GM12864 (cell line): Measurements from ENCODE around the gene CLDN22.

ENCODE experiments used
- DNase-seq: peaks from one replicate; pipeline ENCODE4 v3.0.0-alpha.2; 2011; ENCODE audit warnings: low read depth
- H3K4me3 ChIP-seq: 2 replicates; pipeline ENCODE4 v1.5.1; 2011; ENCODE audit warnings: mild to moderate bottlenecking, low read depth, low read length, control low read depth
- CTCF ChIP-seq: IDR thresholded peaks from 2 replicates; pipeline ENCODE4 v1.5.1; 2011; ENCODE audit warnings: low read depth, mild to moderate bottlenecking, moderate library complexity, low read length, control low read depth, inconsistent platforms; ENCODE audit errors: missing control alignments

Gene CLDN22

GRCh38 chr4:183287677-183288076, 32.4 kb downstream of the CLDN22 start:
- no peak overlapping the region for H3K4me3 ChIP-seq
- no peak for DNase-seq
- no peak for TF ChIP-seq CTCF

GRCh38 chr4:183287309-183287659, 32.8 kb downstream of the CLDN22 start:
- no peak for DNase-seq
- no peak for TF ChIP-seq CTCF
- H3K4me3 ChIP-seq: no peak overlapping the region

GRCh38 chr4:183286590-183287308, 33.3 kb downstream of the CLDN22 start:
- no peak for TF ChIP-seq CTCF
- H3K4me3 ChIP-seq: no peak overlapping the region
- no peak for DNase-seq

GRCh38 chr4:183285886-183286285, 34.2 kb downstream of the CLDN22 start:
- no peak for TF ChIP-seq CTCF
- no peak overlapping the region for H3K4me3 ChIP-seq
- DNase-seq: no peak

- no peak for DNase-seq
- no peak overlapping the region for H3K4me3 ChIP-seq
- no peak for TF ChIP-seq CTCF
These were observed 35.1 kb downstream of the CLDN22 start for GRCh38 chr4:183284965-183285364.

- TF ChIP-seq CTCF: no peak
These were observed 35.8 kb downstream of the CLDN22 start for GRCh38 chr4:183284258-183284785.

GRCh38 chr4:183276106-183276505, 44.0 kb downstream of the CLDN22 start:
- TF ChIP-seq CTCF: no peak
- H3K4me3 ChIP-seq: no peak overlapping the region
- DNase-seq: no peak

More at GRCh38 chr4:183284258-183284785, 35.8 kb downstream of the CLDN22 start:
- DNase-seq: no peak
- H3K4me3 ChIP-seq: no peak overlapping the region
